Activated T-cell treated with anti-CD3 and anti-CD28 coated beads, Interleukin-2, amount 50 U/mL, for 72 hours (primary cell): ENCODE results near the gene NPAS3. TPM values are rescaled to one million over a fixed set of nuclear protein-coding genes. Genes with fewer than 3 reads are reported as not detected.

Experiments
- ATAC-seq, 2 donors: fragments of 150-1000 bp; cut with Tn5 transposase; replicated peaks in 1 of 2; 2 replicates each; pipeline ENCODE4 v1.10.0; 2021; ENCODE audit warnings: moderate library complexity in 2 of 2, mild to moderate bottlenecking in 1 of 2
- DNase-seq, 2 donors: peaks; one replicate each; pipeline ENCODE4 v3.0.0; 2021 to 2022; ENCODE audit warnings: mixed read lengths in 1 of 2
- H3K27ac Mint-ChIP-seq: one replicate; pipeline ENCODE4 v1.8.0; 2022; ENCODE audit warnings: mild to moderate bottlenecking, moderate library complexity, mixed read lengths
- H3K27me3 Mint-ChIP-seq: one replicate; pipeline ENCODE4 v1.8.0; 2022; ENCODE audit warnings: low read depth, mixed read lengths
- H3K36me3 Mint-ChIP-seq, 2 donors: one replicate each; pipeline ENCODE4 v1.8.0; 2022; ENCODE audit warnings: mixed read lengths in 2 of 2, mild to moderate bottlenecking in 1 of 2; ENCODE audit not compliant: insufficient read depth in 2 of 2
- H3K4me1 Mint-ChIP-seq: one replicate; pipeline ENCODE4 v1.8.0; 2022; ENCODE audit warnings: low read depth, mixed read lengths
- H3K4me3 Mint-ChIP-seq, 2 donors: one replicate each; pipeline ENCODE4 v1.8.0; 2022; ENCODE audit warnings: mild to moderate bottlenecking in 2 of 2, mixed read lengths in 2 of 2, moderate library complexity in 2 of 2
- H3K9me3 Mint-ChIP-seq, 2 donors: one replicate each; pipeline ENCODE4 v1.8.0; 2022; ENCODE audit warnings: mixed read lengths in 2 of 2
- total RNA-seq, 2 donors: library from RNA; stranded (reverse); gene quantifications; one replicate each; pipeline ENCODE4 v1.2.3, GENCODE V29; 2022

NPAS3 gene
- total RNA-seq, 2 donors from 2014 or later: not detected

DNA sequence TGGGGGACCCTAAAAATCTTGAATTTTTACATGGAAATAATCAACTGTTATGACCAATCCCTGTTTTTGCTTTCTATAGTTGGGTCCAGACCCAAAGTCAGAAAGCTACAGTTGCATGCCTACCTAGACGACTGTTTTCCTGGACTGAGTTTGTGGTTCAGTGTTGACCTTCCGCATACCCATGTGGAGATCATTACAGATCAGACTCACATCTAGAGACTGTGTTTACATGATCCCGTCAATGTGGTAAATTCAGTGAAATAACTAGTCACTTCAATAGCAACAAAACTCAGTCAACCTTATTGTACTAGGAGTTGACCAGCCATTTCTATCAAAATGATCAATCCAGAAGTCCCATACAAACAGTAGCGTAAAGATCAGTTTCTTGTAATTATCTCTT is 754.6 kb downstream of the NPAS3 start:
- Mint-ChIP-seq H3K36me3 (no peaks in the 10 kb centered on the region), H3K4me3 (no peak overlapping the region), H3K27me3 (no peaks in the 10 kb centered on the region), H3K27ac (no peak overlapping the region), H3K9me3 (no peaks in the 10 kb centered on the region), H3K4me1 (no peaks in the 10 kb centered on the region)
- DNase-seq (no peak), ATAC-seq (no peak)

DNA sequence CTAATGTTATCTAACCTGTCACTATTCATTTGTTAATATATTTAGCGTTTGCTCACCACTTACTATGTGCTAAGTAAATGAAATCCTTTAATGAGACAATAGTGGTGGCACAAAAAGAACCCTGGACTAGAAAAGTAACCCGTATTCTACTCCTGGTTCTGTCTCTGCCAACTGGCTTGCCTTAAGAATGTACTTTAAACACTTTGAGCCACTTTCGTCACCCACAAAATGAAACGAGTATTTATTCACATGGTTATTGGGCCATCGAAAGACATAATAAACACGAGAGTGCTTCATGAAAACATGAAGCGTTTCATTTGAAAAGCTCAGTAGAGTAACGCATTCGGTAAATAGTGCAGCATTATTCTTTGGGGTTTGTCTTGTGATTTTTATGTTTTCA is 757.5 kb downstream of the NPAS3 start:
- no peak overlapping the region for H3K27ac Mint-ChIP-seq
- H3K36me3 Mint-ChIP-seq: no peaks in the 10 kb centered on the region
- no peaks in the 10 kb centered on the region for H3K9me3 Mint-ChIP-seq
- H3K27me3 Mint-ChIP-seq: peaks cover 10% of the 10 kb centered on the region
- no peaks in the 10 kb centered on the region for H3K4me1 Mint-ChIP-seq
- ATAC-seq: no peak
- DNase-seq: no peak
- H3K4me3 Mint-ChIP-seq: no peak overlapping the region

DNA sequence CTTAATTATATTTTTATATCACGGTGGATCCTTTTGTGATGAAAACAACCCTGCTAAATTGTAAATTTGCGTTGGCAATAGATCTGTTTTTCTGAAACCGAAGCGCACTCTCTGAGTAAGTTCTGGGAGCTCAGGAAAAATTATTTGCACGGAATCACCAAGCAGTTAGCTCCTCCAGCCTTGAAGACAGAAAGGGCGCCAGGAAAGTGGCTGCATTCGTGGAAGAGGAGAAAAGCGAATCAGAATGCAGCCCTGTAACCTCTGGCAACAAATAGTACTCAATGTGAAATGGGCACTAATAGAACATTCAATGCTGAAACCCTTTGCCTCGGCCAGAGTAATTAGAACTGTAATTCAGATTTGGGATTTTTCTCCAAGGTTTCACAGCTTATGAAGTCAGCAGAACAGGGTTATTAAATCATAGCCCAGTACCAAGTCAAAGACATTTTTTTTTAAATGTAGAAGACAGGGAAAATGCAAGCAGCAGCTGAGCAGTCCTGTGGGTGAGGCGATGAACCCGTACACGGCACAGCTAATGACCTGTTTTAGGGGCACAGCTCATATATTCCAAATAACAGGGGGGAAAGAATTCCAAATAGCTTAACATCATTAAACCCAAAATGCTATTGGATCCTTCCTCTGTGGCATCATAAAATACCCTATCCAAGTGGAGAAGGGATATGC is 760.8 kb downstream of the NPAS3 start:
- H3K36me3 Mint-ChIP-seq: no peaks in the 10 kb centered on the region
- H3K27ac Mint-ChIP-seq: no peak overlapping the region
- H3K9me3 Mint-ChIP-seq: no peaks in the 10 kb centered on the region
- DNase-seq (no peak), ATAC-seq (no peak)
- H3K4me3 Mint-ChIP-seq: no peak overlapping the region
- H3K27me3 Mint-ChIP-seq: peaks cover 10% of the 10 kb centered on the region
- H3K4me1 Mint-ChIP-seq: no peaks in the 10 kb centered on the region

DNA sequence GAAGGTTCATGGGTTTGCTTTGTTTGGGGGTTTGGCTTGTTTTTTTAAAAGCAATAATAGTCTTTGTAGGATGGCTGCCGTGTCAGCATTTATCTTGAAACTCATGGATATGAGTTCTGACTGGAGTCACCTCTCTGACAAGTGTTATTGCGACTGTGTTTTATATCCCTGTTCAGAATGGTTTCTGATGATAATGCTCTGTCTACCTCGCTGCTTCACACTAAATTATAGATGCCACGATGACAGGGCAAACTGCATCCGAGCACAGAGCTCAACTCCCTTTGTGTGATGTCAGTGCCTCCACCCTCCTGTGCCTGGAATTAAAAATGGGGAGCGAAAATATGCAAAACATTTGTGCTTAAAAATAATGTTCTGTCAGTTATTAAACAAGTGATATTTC is 761.4 kb downstream of the NPAS3 start:
- DNase-seq (no peak), ATAC-seq (no peak)
- H3K4me3 Mint-ChIP-seq: no peak overlapping the region
- no peaks in the 10 kb centered on the region for H3K36me3 Mint-ChIP-seq
- peaks cover 0 to 1% of the 10 kb centered on the region in 2 donors for H3K9me3 Mint-ChIP-seq
- no peaks in the 10 kb centered on the region for H3K4me1 Mint-ChIP-seq
- H3K27ac Mint-ChIP-seq: no peak overlapping the region
- peaks cover 10% of the 10 kb centered on the region for H3K27me3 Mint-ChIP-seq

DNA sequence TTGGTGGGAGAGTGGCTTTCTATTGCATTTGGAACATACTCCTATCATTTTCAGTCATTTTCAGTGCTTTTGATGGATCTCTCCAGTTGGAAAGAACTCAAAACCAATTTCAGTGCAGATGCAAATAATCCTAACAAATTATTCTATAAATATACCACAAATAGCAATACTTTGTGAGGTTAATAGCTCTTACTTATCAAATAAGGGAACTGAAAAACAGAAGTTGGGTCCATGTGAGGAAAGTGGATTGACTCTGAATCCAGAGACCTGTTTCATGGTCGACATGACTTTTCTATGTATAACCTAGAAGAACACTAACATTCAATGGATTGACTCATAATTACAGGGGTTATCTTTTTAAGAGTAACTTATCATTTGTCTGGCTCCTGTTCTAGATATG is 763.6 kb downstream of the NPAS3 start:
- H3K36me3 Mint-ChIP-seq: no peaks in the 10 kb centered on the region
- ATAC-seq (no peak), DNase-seq (no peak)
- peaks cover 0 to 1% of the 10 kb centered on the region in 2 donors for H3K9me3 Mint-ChIP-seq
- H3K4me1 Mint-ChIP-seq: no peaks in the 10 kb centered on the region
- no peak overlapping the region for H3K4me3 Mint-ChIP-seq
- H3K27me3 Mint-ChIP-seq: peaks cover 10% of the 10 kb centered on the region
- H3K27ac Mint-ChIP-seq: no peak overlapping the region

DNA sequence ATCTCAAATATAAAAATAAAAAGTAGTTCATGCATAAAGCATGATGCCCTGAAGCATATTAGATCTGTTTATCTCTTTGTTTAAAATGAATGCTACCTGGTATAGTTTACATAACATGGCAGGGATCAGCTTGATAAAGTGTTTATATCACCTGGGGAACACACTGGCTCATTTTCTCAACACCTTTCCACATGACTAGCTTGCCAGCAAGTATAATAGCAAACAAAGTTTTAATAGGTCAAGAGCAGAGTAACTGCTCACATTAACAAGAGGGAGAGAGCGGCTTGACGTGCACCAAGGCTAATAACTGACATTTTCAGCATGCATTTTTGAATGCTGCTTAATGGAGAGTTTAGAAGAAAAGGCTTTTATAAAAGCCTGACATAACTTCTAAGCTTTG is 765.8 kb downstream of the NPAS3 start:
- Mint-ChIP-seq H3K27me3 (peaks cover 10% of the 10 kb centered on the region), H3K27ac (no peak overlapping the region), H3K9me3 (peaks cover 0 to 1% of the 10 kb centered on the region in 2 donors), H3K36me3 (no peaks in the 10 kb centered on the region), H3K4me1 (no peaks in the 10 kb centered on the region), H3K4me3 (no peak overlapping the region)
- no peak for DNase-seq
- no peak for ATAC-seq

DNA sequence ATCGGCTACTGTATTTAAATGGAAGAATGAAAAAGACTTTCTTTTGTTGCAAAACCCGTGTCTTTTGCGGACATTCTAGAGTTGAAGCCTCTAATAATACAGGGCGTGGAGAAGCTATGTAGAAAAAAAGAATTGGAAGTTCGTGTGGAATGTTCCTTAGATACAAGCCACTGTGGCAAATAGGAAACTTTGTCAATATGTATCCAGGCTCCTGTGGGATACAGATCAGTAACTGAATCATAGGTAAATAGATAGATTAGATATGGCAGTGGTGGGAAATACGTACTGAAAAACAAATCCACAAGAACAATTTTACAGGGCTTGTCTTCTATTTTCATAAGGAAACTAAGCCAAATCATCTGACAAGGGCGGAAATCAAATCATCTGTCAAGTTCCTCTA is 766.8 kb downstream of the NPAS3 start:
- no peak for DNase-seq
- no peaks in the 10 kb centered on the region for H3K36me3 Mint-ChIP-seq
- no peak overlapping the region for H3K4me3 Mint-ChIP-seq
- H3K27ac Mint-ChIP-seq: no peak overlapping the region
- H3K4me1 Mint-ChIP-seq: no peaks in the 10 kb centered on the region
- H3K27me3 Mint-ChIP-seq: peaks cover 6% of the 10 kb centered on the region
- no peak for ATAC-seq
- H3K9me3 Mint-ChIP-seq: peaks cover 0 to 1% of the 10 kb centered on the region in 2 donors

DNA sequence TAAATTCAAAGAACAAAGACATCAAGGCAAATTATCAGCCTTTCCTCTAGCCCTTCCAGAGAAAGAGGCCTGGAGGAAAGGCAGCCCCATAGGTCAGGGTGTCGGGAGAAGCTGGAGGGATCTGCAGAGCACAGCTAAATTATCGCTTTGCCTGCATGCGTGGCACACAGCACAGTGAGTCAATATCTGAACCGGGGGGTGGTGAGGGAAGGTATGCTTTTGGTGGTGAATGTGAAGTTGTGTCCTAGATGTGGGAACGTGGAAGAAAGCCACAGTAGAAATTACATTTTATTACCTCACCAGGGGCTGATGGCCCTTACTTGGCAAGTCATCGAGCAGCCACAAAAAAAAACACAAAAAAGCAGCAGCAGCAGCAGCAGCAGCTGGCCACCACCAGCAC is 769.0 kb downstream of the NPAS3 start:
- ATAC-seq: no peak
- Mint-ChIP-seq H3K27me3 (no peaks in the 10 kb centered on the region), H3K27ac (no peak overlapping the region), H3K9me3 (peaks cover 0 to 1% of the 10 kb centered on the region in 2 donors), H3K4me3 (no peak overlapping the region), H3K4me1 (no peaks in the 10 kb centered on the region), H3K36me3 (no peaks in the 10 kb centered on the region)
- DNase-seq: no peak

DNA sequence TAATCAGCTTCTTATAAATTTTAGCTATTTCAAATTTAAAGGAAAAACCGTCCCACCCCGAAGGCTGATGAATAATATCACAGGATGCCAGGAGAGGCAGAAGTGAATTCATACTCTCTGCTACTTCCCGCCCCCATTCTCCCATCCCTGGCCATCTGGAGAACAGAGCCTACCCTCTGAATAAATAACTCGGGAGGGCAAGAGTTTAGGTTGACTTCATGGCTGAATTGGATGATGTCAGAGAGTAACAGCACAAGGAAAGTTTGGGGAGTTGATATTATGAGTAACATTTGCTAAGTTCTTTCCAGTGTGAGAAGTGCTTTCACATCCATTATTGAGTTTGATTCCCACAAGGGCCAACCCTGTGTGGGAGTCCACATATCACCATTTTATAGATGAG is 770.6 kb downstream of the NPAS3 start:
- H3K27me3 Mint-ChIP-seq: no peaks in the 10 kb centered on the region
- peaks cover 0 to 1% of the 10 kb centered on the region in 2 donors for H3K9me3 Mint-ChIP-seq
- DNase-seq (no peak), ATAC-seq (no peak)
- H3K4me3 Mint-ChIP-seq: no peak overlapping the region
- no peaks in the 10 kb centered on the region for H3K4me1 Mint-ChIP-seq
- no peaks in the 10 kb centered on the region for H3K36me3 Mint-ChIP-seq
- no peak overlapping the region for H3K27ac Mint-ChIP-seq

DNA sequence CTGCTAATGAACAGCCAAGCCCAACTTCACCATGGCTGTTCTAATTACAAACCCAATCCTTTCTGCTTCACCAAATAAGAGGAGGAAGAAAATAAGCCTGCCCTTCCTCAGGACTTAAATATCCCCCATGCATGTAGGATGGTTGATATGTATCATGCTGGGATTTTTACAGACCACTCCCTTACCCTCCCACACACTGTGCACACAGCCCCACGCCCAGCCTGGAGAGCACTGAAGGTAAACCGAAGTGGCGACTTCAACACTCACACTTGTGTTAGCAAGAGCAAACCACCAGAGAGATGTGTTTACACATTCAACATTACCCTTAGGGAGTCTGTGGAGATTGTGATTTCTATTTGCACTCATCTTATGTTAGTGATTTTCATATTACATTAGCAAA is 771.0 kb downstream of the NPAS3 start:
- H3K27me3 Mint-ChIP-seq: no peaks in the 10 kb centered on the region
- H3K27ac Mint-ChIP-seq: no peak overlapping the region
- H3K36me3 Mint-ChIP-seq: no peaks in the 10 kb centered on the region
- DNase-seq (no peak), ATAC-seq (no peak)
- H3K4me1 Mint-ChIP-seq: no peaks in the 10 kb centered on the region
- H3K4me3 Mint-ChIP-seq: no peak overlapping the region
- peaks cover 0 to 1% of the 10 kb centered on the region in 2 donors for H3K9me3 Mint-ChIP-seq

DNA sequence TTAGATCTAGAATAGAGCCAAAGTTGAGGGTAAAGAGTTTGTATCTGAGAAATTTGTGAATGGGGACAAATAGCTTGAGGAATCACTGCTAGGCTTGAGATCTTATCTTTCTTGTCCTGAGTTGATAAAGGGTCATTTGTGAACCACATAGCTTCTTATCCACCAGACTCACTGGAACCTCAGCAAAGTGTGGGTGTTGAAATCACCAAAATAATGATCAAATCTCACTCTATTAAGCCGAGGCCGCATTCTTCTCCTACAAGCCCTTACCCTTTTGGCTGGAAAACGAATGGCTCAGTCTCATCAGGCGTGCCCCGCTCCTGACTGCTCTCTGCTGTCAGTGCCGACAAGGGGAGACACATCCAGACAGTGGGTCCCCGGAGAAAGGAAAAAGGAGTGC is 771.6 kb downstream of the NPAS3 start:
- Mint-ChIP-seq H3K9me3 (no peaks in the 10 kb centered on the region), H3K27ac (no peak overlapping the region), H3K4me3 (no peak overlapping the region), H3K27me3 (no peaks in the 10 kb centered on the region), H3K36me3 (no peaks in the 10 kb centered on the region), H3K4me1 (no peaks in the 10 kb centered on the region)
- ATAC-seq (no peak), DNase-seq (no peak)

DNA sequence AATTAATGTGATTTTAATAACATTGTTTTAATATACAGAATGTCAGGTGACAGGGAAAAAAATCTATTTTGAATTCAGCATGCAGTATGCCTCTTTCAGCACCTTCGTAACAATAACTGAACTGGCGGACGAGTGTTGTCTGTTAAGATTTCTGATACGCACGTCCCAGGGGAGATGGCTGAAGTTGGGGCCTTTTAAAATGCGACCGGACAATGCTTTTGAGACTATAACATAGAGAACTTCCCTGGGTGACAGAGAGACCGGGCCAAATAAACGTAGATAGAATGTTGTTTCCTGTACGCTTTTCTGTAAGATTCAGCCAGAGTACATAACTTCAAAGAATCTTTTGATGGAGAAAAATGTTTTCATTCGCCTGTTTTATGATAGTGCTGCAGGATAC is 772.5 kb downstream of the NPAS3 start:
- Mint-ChIP-seq H3K27me3 (no peaks in the 10 kb centered on the region), H3K9me3 (no peaks in the 10 kb centered on the region)

DNA sequence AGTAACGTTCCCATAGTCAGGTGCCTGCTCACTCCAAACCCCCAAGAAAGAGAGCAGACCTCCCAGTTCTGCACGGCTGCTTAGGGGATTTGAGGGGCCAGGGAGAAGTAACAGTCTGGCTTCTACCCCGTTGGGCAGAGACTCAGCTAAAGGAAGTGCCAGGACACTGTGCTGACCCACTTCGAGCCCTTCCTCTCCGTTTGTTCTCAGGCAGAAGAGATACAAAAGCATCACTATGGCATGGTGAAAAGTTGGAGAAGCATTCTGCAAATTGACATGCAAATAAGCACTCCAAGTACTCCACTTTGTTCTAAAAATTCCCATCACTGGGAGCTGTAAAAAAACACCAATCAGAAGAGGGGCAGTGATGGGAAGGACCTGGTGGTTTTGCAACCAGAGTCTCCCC is 773.1 kb downstream of the NPAS3 start:
- Mint-ChIP-seq H3K27ac (no peak overlapping the region), H3K4me3 (no peak overlapping the region), H3K9me3 (peaks cover 0 to 3% of the 10 kb centered on the region in 2 donors), H3K27me3 (no peaks in the 10 kb centered on the region), H3K36me3 (no peaks in the 10 kb centered on the region), H3K4me1 (no peaks in the 10 kb centered on the region)
- ATAC-seq (no peak), DNase-seq (no peak)

More for the DNA sequence above, 772.5 kb downstream of the NPAS3 start:
- H3K27ac Mint-ChIP-seq: no peak overlapping the region
- no peak overlapping the region for H3K4me3 Mint-ChIP-seq
- no peaks in the 10 kb centered on the region for H3K4me1 Mint-ChIP-seq
- DNase-seq (no peak), ATAC-seq (no peak)
- H3K36me3 Mint-ChIP-seq: no peaks in the 10 kb centered on the region

DNA sequence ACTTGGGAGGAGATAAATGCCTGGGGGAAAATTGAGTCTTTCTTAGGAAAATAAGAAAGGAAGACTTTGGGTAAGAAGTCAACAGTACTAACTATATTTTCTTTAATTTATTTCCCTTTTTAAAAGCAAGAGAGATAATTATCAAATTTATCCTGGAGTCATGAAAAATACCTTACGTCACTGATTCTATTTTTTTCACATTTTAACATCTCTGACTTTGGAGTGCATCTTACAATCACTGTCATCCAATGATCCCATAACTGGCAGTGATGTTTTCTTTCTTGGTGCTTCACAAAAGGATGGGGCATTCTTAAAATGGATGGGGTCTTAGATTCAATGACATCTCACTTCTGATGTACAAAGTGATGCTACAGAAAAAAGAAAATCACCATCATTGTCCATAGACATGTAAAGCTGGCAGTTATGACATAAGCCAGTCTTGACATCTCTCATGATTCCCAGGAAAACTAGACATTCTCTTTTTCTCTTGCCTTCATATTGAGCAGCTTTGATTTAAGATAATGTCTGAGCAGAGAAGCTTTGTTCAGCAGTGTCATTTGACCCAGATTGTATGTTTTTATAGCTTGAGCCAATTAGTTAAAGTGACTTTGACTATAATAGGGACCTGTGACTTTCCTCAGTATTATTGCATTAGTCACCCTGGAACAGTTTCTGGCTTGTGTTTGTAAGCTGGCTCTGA is 776.0 kb downstream of the NPAS3 start:
- no peaks in the 10 kb centered on the region for H3K4me1 Mint-ChIP-seq
- H3K27ac Mint-ChIP-seq: no peak overlapping the region
- no peaks in the 10 kb centered on the region for H3K36me3 Mint-ChIP-seq
- peaks cover 0 to 3% of the 10 kb centered on the region in 2 donors for H3K9me3 Mint-ChIP-seq
- no peaks in the 10 kb centered on the region for H3K27me3 Mint-ChIP-seq
- no peak overlapping the region for H3K4me3 Mint-ChIP-seq
- DNase-seq: no peak
- ATAC-seq: no peak
